HepG2 (cell line): ENCODE results near the gene CYP4F8. TPM values are rescaled to one million over a fixed set of nuclear protein-coding genes. Genes with fewer than 3 reads are reported as not detected.

ENCODE experiments used
- ARHGAP35 ChIP-seq: sonication (generic); formaldehyde crosslinking; IDR thresholded peaks from 2 replicates; pipeline ENCODE4 v1.9.0; 2022; ENCODE audit warnings: mild to moderate bottlenecking, inconsistent platforms, moderate library complexity, missing genetic modification reagents, borderline replicate concordance
- BCL3 ChIP-seq: sonication (generic); formaldehyde crosslinking; IDR thresholded peaks from 2 replicates; pipeline ENCODE4 v1.5.1; 2020; ENCODE audit warnings: mild to moderate bottlenecking, missing genetic modification reagents, moderate library complexity
- CHD2 ChIP-seq: IDR thresholded peaks from 2 replicates; pipeline ENCODE4 v1.6.1; 2011; ENCODE audit warnings: low read depth, low read length, improper control_type of control experiment
- MZF1 ChIP-seq: sonication (generic); formaldehyde crosslinking; IDR thresholded peaks from 2 replicates; pipeline ENCODE4 v1.8.1; 2023; ENCODE audit warnings: mild to moderate bottlenecking, missing genetic modification reagents, borderline replicate concordance
- NAIF1 ChIP-seq: sonication (generic); formaldehyde crosslinking; IDR thresholded peaks from 2 replicates; pipeline ENCODE4 v1.5.0; 2020; ENCODE audit warnings: mild to moderate bottlenecking, missing genetic modification reagents, borderline replicate concordance
- NKX3-1 ChIP-seq: sonication (generic); formaldehyde crosslinking; IDR thresholded peaks from 2 replicates; pipeline ENCODE4 v1.5.0; 2020; ENCODE audit warnings: missing genetic modification reagents
- PRMT3 ChIP-seq: sonication (generic); formaldehyde crosslinking; IDR thresholded peaks from 2 replicates; pipeline ENCODE4 v1.8.1; 2022; ENCODE audit warnings: low read depth, mild to moderate bottlenecking, moderate library complexity, missing genetic modification reagents, borderline replicate concordance
- RFX3 ChIP-seq: IDR thresholded peaks from 2 replicates; pipeline ENCODE4 v1.6.1; 2016; ENCODE audit warnings: missing biosample characterization, missing genetic modification reagents
- SP2 ChIP-seq: sonication (generic); formaldehyde crosslinking; IDR thresholded peaks from 2 replicates; pipeline ENCODE4 v1.5.1; 2020; ENCODE audit warnings: mild to moderate bottlenecking, missing genetic modification reagents
- STAG1 ChIP-seq: sonication (generic); formaldehyde crosslinking; IDR thresholded peaks from 2 replicates; pipeline ENCODE4 v1.4.0; 2020; ENCODE audit warnings: missing genetic modification reagents
- SYNCRIP ChIP-seq: fragments of 200-400 bp; formaldehyde crosslinking; IDR thresholded peaks from 2 replicates; pipeline ENCODE4 v1.6.1; 2018; ENCODE audit warnings: mild to moderate bottlenecking, low read depth, low read length; ENCODE audit not compliant: insufficient read depth
- TAF15 ChIP-seq: fragments of 200-400 bp; formaldehyde crosslinking; IDR thresholded peaks from one replicate; pipeline ENCODE4 v1.6.1; 2018; ENCODE audit warnings: mild to moderate bottlenecking, low read depth, low read length; ENCODE audit not compliant: poor library complexity, severe bottlenecking
- TMF1 ChIP-seq: sonication (generic); formaldehyde crosslinking; IDR thresholded peaks from 2 replicates; pipeline ENCODE4 v1.8.1; 2022; ENCODE audit warnings: low read depth, missing genetic modification reagents
- ZFY ChIP-seq: sonication (generic); formaldehyde crosslinking; IDR thresholded peaks from 2 replicates; pipeline ENCODE4 v1.4.0; 2020; ENCODE audit warnings: missing genetic modification reagents
- ZNF20 ChIP-seq: sonication (generic); formaldehyde crosslinking; IDR thresholded peaks from 2 replicates; pipeline ENCODE4 v1.4.0; 2020; ENCODE audit warnings: mild to moderate bottlenecking, moderate library complexity, missing genetic modification reagents
- ZNF451 ChIP-seq: sonication (generic); formaldehyde crosslinking; IDR thresholded peaks from 2 replicates; pipeline ENCODE4 v1.5.0; 2020; ENCODE audit warnings: mild to moderate bottlenecking, missing genetic modification reagents
- ZNF558 ChIP-seq: sonication (generic); formaldehyde crosslinking; IDR thresholded peaks from 2 replicates; pipeline ENCODE4 v1.9.0; 2022; ENCODE audit warnings: mild to moderate bottlenecking, missing genetic modification reagents, borderline replicate concordance
- ZNF562 ChIP-seq: sonication (generic); formaldehyde crosslinking; IDR thresholded peaks from 2 replicates; pipeline ENCODE4 v1.8.0; 2022; ENCODE audit warnings: missing genetic modification reagents, borderline replicate concordance
- ZNF761 ChIP-seq: sonication (generic); formaldehyde crosslinking; conservative IDR thresholded peaks from 2 replicates; pipeline ENCODE4 v1.4.0; 2020; ENCODE audit warnings: mild to moderate bottlenecking, missing genetic modification reagents
- polyA plus RNA-seq, 8 experiments: library from polyadenylated mRNA; depleted of rRNA in 3 of 8; stranded (reverse) in 7 of 8; unstranded in 1 of 8; fragments of >200 nt; fragmentation: Illumina TruSeq in 4 of 8; extraction: Trizol in 4 of 8; gene quantifications; 2 replicates each; pipeline versions ENCODE4 v1.2.1 to v1.2.3, GENCODE V29; 2011 to 2016; ENCODE audit warnings: low read depth in 4 of 8, missing spikeins in 1 of 8, mixed read lengths in 1 of 8; ENCODE audit not compliant: insufficient read depth in 1 of 8
- total RNA-seq, 5 experiments: library from RNA; depleted of rRNA; stranded (reverse); fragments of >200 nt; fragmentation: Illumina TruSeq; extraction: Trizol; gene quantifications; 2 replicates each; pipeline ENCODE4 v1.2.3, GENCODE V29; 2016; ENCODE audit warnings: low read depth in 1 of 5
- TF ChIP-seq, protein P1 (sequence below): sonication (generic); formaldehyde crosslinking; IDR thresholded peaks from 2 replicates; pipeline ENCODE4 v1.5.0; 2020; ENCODE audit warnings: missing genetic modification reagents, mild to moderate bottlenecking, borderline replicate concordance
- TF ChIP-seq, protein P2 (sequence below): sonication (generic); formaldehyde crosslinking; IDR thresholded peaks from 2 replicates; pipeline ENCODE4 v1.4.0; 2020; ENCODE audit warnings: missing genetic modification reagents, borderline replicate concordance
- TF ChIP-seq, protein P3 (sequence below): sonication (generic); formaldehyde crosslinking; IDR thresholded peaks from 2 replicates; pipeline ENCODE4 v1.4.0; 2020; ENCODE audit warnings: missing genetic modification reagents, borderline replicate concordance

CYP4F8 gene
- total and polyA plus RNA-seq, 2 of the 13 experiments (the other 11 are each of a cell fraction or from before 2014, with no cell fraction given) = not detected

GRCh38 chr19:15640904-15641597 lies 26.0 kb downstream of the CYP4F8 start (continued):
- TF ChIP-seq ZNF20 (no peak), ZNF451 (CRISPR knock-in tag) (no peak), ZNF761 (CRISPR knock-in tag) (no peak), BCL3 (no peak), TMF1 (CRISPR knock-in tag) (no peak), TAF15 (no peak), STAG1 (CRISPR knock-in tag) (no peak), RFX3 (no peak), SYNCRIP (no peak), NAIF1 (CRISPR knock-in tag) (no peak), ZNF558 (CRISPR knock-in tag) (no peak), SP2 (no peak), ARHGAP35 (no peak), ZNF562 (no peak), MZF1 (CRISPR knock-in tag) (no peak), PRMT3 (CRISPR knock-in tag) (no peak), ZFY (CRISPR knock-in tag) (peak; percentile 79), NKX3-1 (CRISPR knock-in tag) (no peak), CHD2 (no peak)
- TF ChIP-seq, protein P1, sequence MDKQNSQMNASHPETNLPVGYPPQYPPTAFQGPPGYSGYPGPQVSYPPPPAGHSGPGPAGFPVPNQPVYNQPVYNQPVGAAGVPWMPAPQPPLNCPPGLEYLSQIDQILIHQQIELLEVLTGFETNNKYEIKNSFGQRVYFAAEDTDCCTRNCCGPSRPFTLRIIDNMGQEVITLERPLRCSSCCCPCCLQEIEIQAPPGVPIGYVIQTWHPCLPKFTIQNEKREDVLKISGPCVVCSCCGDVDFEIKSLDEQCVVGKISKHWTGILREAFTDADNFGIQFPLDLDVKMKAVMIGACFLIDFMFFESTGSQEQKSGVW (CRISPR knock-in tag) = no peak
- TF ChIP-seq, protein P2, sequence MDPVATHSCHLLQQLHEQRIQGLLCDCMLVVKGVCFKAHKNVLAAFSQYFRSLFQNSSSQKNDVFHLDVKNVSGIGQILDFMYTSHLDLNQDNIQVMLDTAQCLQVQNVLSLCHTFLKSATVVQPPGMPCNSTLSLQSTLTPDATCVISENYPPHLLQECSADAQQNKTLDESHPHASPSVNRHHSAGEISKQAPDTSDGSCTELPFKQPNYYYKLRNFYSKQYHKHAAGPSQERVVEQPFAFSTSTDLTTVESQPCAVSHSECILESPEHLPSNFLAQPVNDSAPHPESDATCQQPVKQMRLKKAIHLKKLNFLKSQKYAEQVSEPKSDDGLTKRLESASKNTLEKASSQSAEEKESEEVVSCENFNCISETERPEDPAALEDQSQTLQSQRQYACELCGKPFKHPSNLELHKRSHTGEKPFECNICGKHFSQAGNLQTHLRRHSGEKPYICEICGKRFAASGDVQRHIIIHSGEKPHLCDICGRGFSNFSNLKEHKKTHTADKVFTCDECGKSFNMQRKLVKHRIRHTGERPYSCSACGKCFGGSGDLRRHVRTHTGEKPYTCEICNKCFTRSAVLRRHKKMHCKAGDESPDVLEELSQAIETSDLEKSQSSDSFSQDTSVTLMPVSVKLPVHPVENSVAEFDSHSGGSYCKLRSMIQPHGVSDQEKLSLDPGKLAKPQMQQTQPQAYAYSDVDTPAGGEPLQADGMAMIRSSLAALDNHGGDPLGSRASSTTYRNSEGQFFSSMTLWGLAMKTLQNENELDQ (CRISPR knock-in tag) = no peak
- TF ChIP-seq, protein P3, sequence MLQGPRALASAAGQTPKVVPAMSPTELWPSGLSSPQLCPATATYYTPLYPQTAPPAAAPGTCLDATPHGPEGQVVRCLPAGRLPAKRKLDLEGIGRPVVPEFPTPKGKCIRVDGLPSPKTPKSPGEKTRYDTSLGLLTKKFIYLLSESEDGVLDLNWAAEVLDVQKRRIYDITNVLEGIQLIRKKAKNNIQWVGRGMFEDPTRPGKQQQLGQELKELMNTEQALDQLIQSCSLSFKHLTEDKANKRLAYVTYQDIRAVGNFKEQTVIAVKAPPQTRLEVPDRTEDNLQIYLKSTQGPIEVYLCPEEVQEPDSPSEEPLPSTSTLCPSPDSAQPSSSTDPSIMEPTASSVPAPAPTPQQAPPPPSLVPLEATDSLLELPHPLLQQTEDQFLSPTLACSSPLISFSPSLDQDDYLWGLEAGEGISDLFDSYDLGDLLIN = no peak
